Measurements from ENCODE around the gene LOC128125822.

LOC128125822 gene

GRCh38 chr6:63549076-63549475 lies 23.2 kb upstream of the LOC128125822 start:
- no peak overlapping the region for H3K4me3 ChIP-seq (ENCODE audit: low read depth, low read length)
- ChIA-PET CTCF (no interaction called here), POLR2A (no interaction called here)
- TF ChIP-seq CTCF (IDR thresholded peaks at IDR 0.05; ENCODE audit: insufficient read depth, low read length, missing control alignments), result no peak
- no peak for DNase-seq (ENCODE audit: low read depth, low spot score)

GRCh38 chr6:63553208-63553607 lies 19.1 kb upstream of the LOC128125822 start:
- ChIA-PET POLR2A (no interaction called here), CTCF (no interaction called here)
- no peak for TF ChIP-seq CTCF (IDR thresholded peaks at IDR 0.05; ENCODE audit: insufficient read depth, low read length, missing control alignments)
- no peak overlapping the region for H3K4me3 ChIP-seq (ENCODE audit: low read depth, low read length)
- DNase-seq (ENCODE audit: low read depth, low spot score), result no peak

GRCh38 chr6:63553900-63554299 lies 18.4 kb upstream of the LOC128125822 start:
- H3K4me3 ChIP-seq (ENCODE audit: low read depth, low read length), result no peak overlapping the region
- ChIA-PET CTCF (no interaction called here), POLR2A (no interaction called here)
- no peak for DNase-seq (ENCODE audit: low read depth, low spot score)
- TF ChIP-seq CTCF (IDR thresholded peaks at IDR 0.05; ENCODE audit: insufficient read depth, low read length, missing control alignments), result no peak

- CTCF ChIA-PET, result no interaction called here
- no peak for TF ChIP-seq CTCF (IDR thresholded peaks at IDR 0.05; ENCODE audit: insufficient read depth, low read length, missing control alignments)
- no peak for DNase-seq (ENCODE audit: low read depth, low spot score)
- no peak overlapping the region for H3K4me3 ChIP-seq (ENCODE audit: low read depth, low read length)
- POLR2A ChIA-PET, result no interaction called here
Observed at GRCh38 chr6:63554782-63555181, 17.5 kb upstream of the LOC128125822 start.

GRCh38 chr6:63556369-63556768 lies 15.9 kb upstream of the LOC128125822 start:
- TF ChIP-seq CTCF (IDR thresholded peaks at IDR 0.05; ENCODE audit: insufficient read depth, low read length, missing control alignments), result no peak
- no peak for DNase-seq (ENCODE audit: low read depth, low spot score)
- ChIA-PET POLR2A (no interaction called here), CTCF (no interaction called here)
- H3K4me3 ChIP-seq (ENCODE audit: low read depth, low read length), result no peak overlapping the region

GRCh38 chr6:63558278-63558677 lies 14.0 kb upstream of the LOC128125822 start:
- TF ChIP-seq CTCF (IDR thresholded peaks at IDR 0.05; ENCODE audit: insufficient read depth, low read length, missing control alignments), result no peak
- CTCF ChIA-PET, result no interaction called here
- H3K4me3 ChIP-seq (ENCODE audit: low read depth, low read length), result no peak overlapping the region
- no peak for DNase-seq (ENCODE audit: low read depth, low spot score)
- POLR2A ChIA-PET, result no interaction called here

All from AG04449 (cell line).